Measurements from ENCODE around the gene CGB1.

DNA sequence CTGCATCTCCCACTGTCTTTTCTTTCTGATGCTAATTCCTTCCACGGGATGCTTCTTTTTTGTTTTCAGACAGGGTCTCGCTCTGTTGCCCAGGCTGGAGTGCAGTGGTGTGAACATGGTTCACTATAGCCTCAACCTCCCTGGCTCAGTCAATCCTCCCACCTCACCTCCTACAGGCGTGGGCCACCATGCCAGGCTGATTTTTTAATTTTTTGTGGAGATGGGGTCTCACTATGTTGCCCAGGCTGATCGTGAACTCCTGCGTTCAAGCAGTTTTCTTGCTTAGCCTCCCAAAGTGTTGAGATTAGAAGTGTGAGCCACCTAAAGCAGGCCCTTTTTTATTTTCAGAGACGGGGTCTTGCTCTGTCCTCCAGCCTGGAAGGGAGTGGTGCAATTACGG, 48.4 kb downstream of the CGB1 start:
- TF ChIP-seq HOXA7 (CRISPR knock-in tag; IDR thresholded peaks at IDR 0.05; ENCODE audit: borderline replicate concordance) (no peak), MYNN (tag by site-specific recombination; IDR thresholded peaks at IDR 0.05; ENCODE audit: borderline replicate concordance) (no peak), GLI2 (tag by site-specific recombination; IDR thresholded peaks at IDR 0.05; ENCODE audit: borderline replicate concordance, low read depth) (no peak), ZNF473 (tag by site-specific recombination; IDR thresholded peaks at IDR 0.05) (no peak), YY1 (tag by site-specific recombination; IDR thresholded peaks at IDR 0.05) (no peak), ZBTB7A (tag by site-specific recombination; IDR thresholded peaks at IDR 0.05; ENCODE audit: low read depth) (no peak), ZNF416 (tag by site-specific recombination; IDR thresholded peaks at IDR 0.05) (no peak)
- TF ChIP-seq, protein P1, sequence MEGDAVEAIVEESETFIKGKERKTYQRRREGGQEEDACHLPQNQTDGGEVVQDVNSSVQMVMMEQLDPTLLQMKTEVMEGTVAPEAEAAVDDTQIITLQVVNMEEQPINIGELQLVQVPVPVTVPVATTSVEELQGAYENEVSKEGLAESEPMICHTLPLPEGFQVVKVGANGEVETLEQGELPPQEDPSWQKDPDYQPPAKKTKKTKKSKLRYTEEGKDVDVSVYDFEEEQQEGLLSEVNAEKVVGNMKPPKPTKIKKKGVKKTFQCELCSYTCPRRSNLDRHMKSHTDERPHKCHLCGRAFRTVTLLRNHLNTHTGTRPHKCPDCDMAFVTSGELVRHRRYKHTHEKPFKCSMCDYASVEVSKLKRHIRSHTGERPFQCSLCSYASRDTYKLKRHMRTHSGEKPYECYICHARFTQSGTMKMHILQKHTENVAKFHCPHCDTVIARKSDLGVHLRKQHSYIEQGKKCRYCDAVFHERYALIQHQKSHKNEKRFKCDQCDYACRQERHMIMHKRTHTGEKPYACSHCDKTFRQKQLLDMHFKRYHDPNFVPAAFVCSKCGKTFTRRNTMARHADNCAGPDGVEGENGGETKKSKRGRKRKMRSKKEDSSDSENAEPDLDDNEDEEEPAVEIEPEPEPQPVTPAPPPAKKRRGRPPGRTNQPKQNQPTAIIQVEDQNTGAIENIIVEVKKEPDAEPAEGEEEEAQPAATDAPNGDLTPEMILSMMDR (tag by site-specific recombination; IDR thresholded peaks at IDR 0.05) = no peak
- TF ChIP-seq, protein P2, sequence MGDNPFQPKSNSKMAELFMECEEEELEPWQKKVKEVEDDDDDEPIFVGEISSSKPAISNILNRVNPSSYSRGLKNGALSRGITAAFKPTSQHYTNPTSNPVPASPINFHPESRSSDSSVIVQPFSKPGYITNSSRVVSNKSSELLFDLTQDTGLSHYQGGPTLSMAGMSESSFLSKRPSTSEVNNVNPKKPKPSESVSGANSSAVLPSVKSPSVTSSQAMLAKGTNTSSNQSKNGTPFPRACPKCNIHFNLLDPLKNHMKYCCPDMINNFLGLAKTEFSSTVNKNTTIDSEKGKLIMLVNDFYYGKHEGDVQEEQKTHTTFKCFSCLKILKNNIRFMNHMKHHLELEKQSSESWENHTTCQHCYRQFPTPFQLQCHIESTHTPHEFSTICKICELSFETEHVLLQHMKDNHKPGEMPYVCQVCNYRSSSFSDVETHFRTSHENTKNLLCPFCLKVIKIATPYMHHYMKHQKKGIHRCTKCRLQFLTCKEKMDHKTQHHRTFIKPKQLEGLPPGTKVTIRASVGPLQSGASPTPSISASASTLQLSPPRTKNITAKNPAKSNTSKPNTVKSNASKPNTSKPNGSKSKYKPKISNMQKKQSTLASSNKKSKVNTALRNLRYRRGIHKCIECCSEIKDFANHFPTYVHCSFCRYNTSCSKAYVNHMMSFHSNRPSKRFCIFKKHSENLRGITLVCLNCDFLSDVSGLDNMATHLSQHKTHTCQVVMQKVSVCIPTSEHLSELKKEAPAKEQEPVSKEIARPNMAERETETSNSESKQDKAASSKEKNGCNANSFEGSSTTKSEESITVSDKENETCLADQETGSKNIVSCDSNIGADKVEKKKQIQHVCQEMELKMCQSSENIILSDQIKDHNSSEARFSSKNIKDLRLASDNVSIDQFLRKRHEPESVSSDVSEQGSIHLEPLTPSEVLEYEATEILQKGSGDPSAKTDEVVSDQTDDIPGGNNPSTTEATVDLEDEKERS (tag by site-specific recombination; IDR thresholded peaks at IDR 0.05) = no peak
